Keratinocyte (primary cell): Measurements from ENCODE around the gene METTL21A. TPM values are rescaled to one million over a fixed set of nuclear protein-coding genes. Genes with fewer than 3 reads are reported as not detected.

Experiments used
- DNase-seq: peaks from one replicate; pipeline ENCODE4 v3.0.0-alpha.2; 2011; ENCODE audit warnings: low read depth, missing footprints, low spot score
- FAIRE-seq: peaks from 2 replicates; lab custom pipeline; 2011; peaks lifted over from hg19 to GRCh38; lab: Jason Lieb, UNC
- H2AFZ ChIP-seq: 2 replicates; pipeline ENCODE4 v1.6.0; 2012; ENCODE audit warnings: low read length, control low read depth, inconsistent platforms; ENCODE audit not compliant: control insufficient read depth
- H3K27ac ChIP-seq: 2 replicates; pipeline ENCODE4 v1.5.1; 2011; ENCODE audit warnings: low read length; ENCODE audit not compliant: control insufficient read depth, insufficient read depth
- H3K27me3 ChIP-seq: 3 replicates; pipeline ENCODE4 v1.6.0; 2011; ENCODE audit warnings: low read length; ENCODE audit not compliant: control insufficient read depth, insufficient read depth; ENCODE audit errors: extremely low read depth
- H3K36me3 ChIP-seq, 2 experiments: 2 replicates in 1 of 2; 3 replicates in 1 of 2; pipeline ENCODE4 v1.5.1; 2011; ENCODE audit warnings: low read length in 2 of 2, mild to moderate bottlenecking in 1 of 2; ENCODE audit not compliant: control insufficient read depth in 2 of 2, insufficient read depth in 2 of 2; ENCODE audit errors: extremely low read depth in 1 of 2
- H3K4me1 ChIP-seq: 3 replicates; pipeline ENCODE4 v1.5.1; 2011; ENCODE audit warnings: low read length; ENCODE audit not compliant: control insufficient read depth, insufficient read depth; ENCODE audit errors: extremely low read depth
- H3K4me2 ChIP-seq: 3 replicates; pipeline ENCODE4 v1.6.0; 2011; ENCODE audit warnings: low read depth, low read length; ENCODE audit not compliant: control insufficient read depth, insufficient read depth; ENCODE audit errors: extremely low read depth
- H3K4me3 ChIP-seq, 3 experiments: fragments of 200-600 bp in 1 of 3; sonication (generic) in 1 of 3; 2 replicates in 2 of 3; 3 replicates in 1 of 3; pipeline ENCODE4 v1.5.1; 2011 to 2016; ENCODE audit warnings: low read length in 3 of 3, mild to moderate bottlenecking in 3 of 3, control low read depth in 2 of 3, inconsistent platforms in 1 of 3, low read depth in 1 of 3, mixed read lengths in 1 of 3, mixed run types in 1 of 3, moderate library complexity in 1 of 3; ENCODE audit not compliant: control insufficient read depth in 2 of 3, insufficient read depth in 2 of 3; ENCODE audit errors: extremely low read depth in 1 of 3
- H3K79me2 ChIP-seq: 2 replicates; pipeline ENCODE4 v1.6.0; 2012; ENCODE audit warnings: low read length; ENCODE audit not compliant: control insufficient read depth, insufficient read depth
- H3K9ac ChIP-seq: 3 replicates; pipeline ENCODE4 v1.6.0; 2011; ENCODE audit warnings: low read length; ENCODE audit not compliant: control insufficient read depth, insufficient read depth; ENCODE audit errors: extremely low read depth
- H3K9me1 ChIP-seq: 3 replicates; pipeline ENCODE4 v1.6.0; 2011; ENCODE audit warnings: low read length; ENCODE audit not compliant: control insufficient read depth, insufficient read depth; ENCODE audit errors: extremely low read depth
- H3K9me3 ChIP-seq: 2 replicates; pipeline ENCODE4 v1.5.1; 2012; ENCODE audit warnings: low read depth, low read length; ENCODE audit not compliant: control insufficient read depth
- H4K20me1 ChIP-seq: 3 replicates; pipeline ENCODE4 v1.6.0; 2011; ENCODE audit warnings: low read length; ENCODE audit not compliant: control insufficient read depth, insufficient read depth; ENCODE audit errors: extremely low read depth
- EZH2 ChIP-seq: IDR thresholded peaks from one replicate; pipeline ENCODE4 v1.6.1; 2012; ENCODE audit warnings: inconsistent platforms, mild to moderate bottlenecking, low read length, moderate library complexity
- dilution Hi-C: fragments of 300-500 bp; cut with MboI; formaldehyde crosslinking; loops from one replicate; pipeline ENCODE4 v1.7.0; 2020; ENCODE audit warnings: low sequenced_read_pairs; ENCODE audit not compliant: extremely low pct_ligation_motif_present
- polyA plus RNA-seq, 5 experiments: library from polyadenylated mRNA; depleted of rRNA in 3 of 5; stranded (reverse) in 3 of 5; stranded (forward) in 1 of 5; unstranded in 1 of 5; fragments of >200 nt; gene quantifications; 1 replicate in 1 of 5; 2 replicates in 3 of 5; 3 replicates in 1 of 5; pipeline versions ENCODE4 v1.2.1 to v1.2.3, GENCODE V29; 2011 to 2012; ENCODE audit warnings: missing spikeins in 2 of 5, low read depth in 1 of 5, low replicate concordance in 1 of 5
- TF ChIP-seq, protein P1 (sequence below), 3 experiments: IDR thresholded peaks in 1 of 3; conservative IDR thresholded peaks in 1 of 3; optimal IDR thresholded peaks in 1 of 3; 2 replicates in 2 of 3; 3 replicates in 1 of 3; pipeline versions ENCODE3 to v1.5.1; 2011; ENCODE audit warnings: low read length in 3 of 3, mild to moderate bottlenecking in 3 of 3, moderate library complexity in 2 of 3, control low read depth in 1 of 3, inconsistent platforms in 1 of 3; ENCODE audit not compliant: insufficient read depth in 2 of 3; ENCODE audit errors: extremely low read depth in 1 of 3

METTL21A gene
- polyA plus RNA-seq, 1 donor (not counting 4 experiments of a cell fraction or from before 2014, with no cell fraction given), result 10.1 TPM

DNA sequence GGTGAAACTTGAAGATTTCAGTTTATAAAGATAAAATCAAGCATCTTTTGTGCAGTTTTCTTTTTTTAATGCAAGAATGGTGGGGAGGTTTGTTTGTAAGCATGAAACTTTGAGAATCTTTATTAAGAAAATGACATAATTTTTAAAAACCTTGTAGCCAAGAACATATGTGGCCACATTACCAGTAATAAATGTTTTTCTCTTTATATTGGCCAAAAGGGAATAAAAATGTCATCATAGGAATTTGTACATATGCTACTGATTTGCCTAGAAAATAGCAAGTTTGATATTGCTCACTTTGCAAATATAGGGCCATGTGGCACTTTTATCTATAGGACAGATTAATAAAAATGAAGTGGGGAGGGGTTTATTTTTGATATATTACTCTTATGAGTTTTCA is 25.6 kb downstream of the METTL21A start:
- no peak for TF ChIP-seq EZH2
- TF ChIP-seq, protein P1, sequence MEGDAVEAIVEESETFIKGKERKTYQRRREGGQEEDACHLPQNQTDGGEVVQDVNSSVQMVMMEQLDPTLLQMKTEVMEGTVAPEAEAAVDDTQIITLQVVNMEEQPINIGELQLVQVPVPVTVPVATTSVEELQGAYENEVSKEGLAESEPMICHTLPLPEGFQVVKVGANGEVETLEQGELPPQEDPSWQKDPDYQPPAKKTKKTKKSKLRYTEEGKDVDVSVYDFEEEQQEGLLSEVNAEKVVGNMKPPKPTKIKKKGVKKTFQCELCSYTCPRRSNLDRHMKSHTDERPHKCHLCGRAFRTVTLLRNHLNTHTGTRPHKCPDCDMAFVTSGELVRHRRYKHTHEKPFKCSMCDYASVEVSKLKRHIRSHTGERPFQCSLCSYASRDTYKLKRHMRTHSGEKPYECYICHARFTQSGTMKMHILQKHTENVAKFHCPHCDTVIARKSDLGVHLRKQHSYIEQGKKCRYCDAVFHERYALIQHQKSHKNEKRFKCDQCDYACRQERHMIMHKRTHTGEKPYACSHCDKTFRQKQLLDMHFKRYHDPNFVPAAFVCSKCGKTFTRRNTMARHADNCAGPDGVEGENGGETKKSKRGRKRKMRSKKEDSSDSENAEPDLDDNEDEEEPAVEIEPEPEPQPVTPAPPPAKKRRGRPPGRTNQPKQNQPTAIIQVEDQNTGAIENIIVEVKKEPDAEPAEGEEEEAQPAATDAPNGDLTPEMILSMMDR (optimal IDR thresholded peaks at IDR 0.05 in 1 of 3, IDR thresholded peaks at IDR 0.05 in 1 of 3, conservative IDR thresholded peaks at IDR 0.05 in 1 of 3; ENCODE audit: extremely low read depth in 1 of 3, insufficient read depth in 2 of 3, low read length in 3 of 3), result no peak
- no peak overlapping the region for H3K4me3 ChIP-seq
- H4K20me1 ChIP-seq, result no peaks in the 10 kb centered on the region
- no peak overlapping the region for H3K9ac ChIP-seq
- no peak for FAIRE-seq
- DNase-seq, result no peak
- H3K4me1 ChIP-seq, result no peaks in the 10 kb centered on the region
- no peak overlapping the region for H2AFZ ChIP-seq
- no peak overlapping the region for H3K27ac ChIP-seq
- no peaks in the 10 kb centered on the region for H3K9me1 ChIP-seq
- H3K79me2 ChIP-seq, result no peaks in the 10 kb centered on the region
- dilution Hi-C loops, result no loop called here
- H3K27me3 ChIP-seq, result no peaks in the 10 kb centered on the region
- H3K4me2 ChIP-seq, result no peak overlapping the region
- peaks cover 4 to 15% of the 10 kb centered on the region in 2 experiments for H3K36me3 ChIP-seq
- H3K9me3 ChIP-seq, result no peaks in the 10 kb centered on the region

DNA sequence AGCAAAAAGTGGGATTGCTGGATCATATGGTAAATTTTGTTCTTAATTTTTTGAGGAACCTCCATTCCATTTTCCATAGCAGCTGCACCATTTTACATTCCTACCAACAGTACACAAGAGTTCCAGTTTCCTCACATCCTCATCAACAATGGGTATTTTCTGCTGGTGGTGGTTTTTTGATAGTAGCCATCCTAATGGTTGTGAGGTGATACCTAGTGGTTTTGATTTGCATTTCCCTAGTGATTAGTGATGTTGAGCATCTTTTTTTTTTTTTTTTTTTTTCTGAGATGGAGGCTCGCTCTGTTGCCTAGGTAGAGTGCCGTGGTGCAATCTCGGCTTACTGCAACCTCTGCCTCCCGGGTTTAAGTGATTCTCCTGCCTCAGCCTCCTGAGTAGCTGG is 30.5 kb downstream of the METTL21A start:
- Histone ChIP-seq H3K79me2 (no peaks in the 10 kb centered on the region), H3K9me3 (no peaks in the 10 kb centered on the region), H3K4me3 (no peak overlapping the region), H3K4me1 (no peaks in the 10 kb centered on the region), H3K9ac (no peak overlapping the region), H3K27ac (no peak overlapping the region), H3K27me3 (no peaks in the 10 kb centered on the region), H4K20me1 (no peaks in the 10 kb centered on the region), H3K9me1 (no peaks in the 10 kb centered on the region), H3K36me3 (peaks cover 6 to 21% of the 10 kb centered on the region in 2 experiments), H2AFZ (no peak overlapping the region), H3K4me2 (no peak overlapping the region)
- no peak for DNase-seq
- dilution Hi-C loops, result no loop called here
- TF ChIP-seq, protein P1 (optimal IDR thresholded peaks at IDR 0.05 in 1 of 3, IDR thresholded peaks at IDR 0.05 in 1 of 3, conservative IDR thresholded peaks at IDR 0.05 in 1 of 3; ENCODE audit: extremely low read depth in 1 of 3, insufficient read depth in 2 of 3, low read length in 3 of 3), result no peak
- no peak for FAIRE-seq
